ENCODE data around the gene KLF18. TPM values are rescaled to one million over a fixed set of nuclear protein-coding genes. Genes with fewer than 3 reads are reported as not detected.

The KLF18 gene
- total and polyA plus RNA-seq, 2 donors (not counting 1 experiment from before 2014, with no cell fraction given), result not detected

GRCh38 chr1:44108241-44108640 lies 33.2 kb downstream of the KLF18 start:
- no peak overlapping the region for H3K27ac ChIP-seq (ENCODE audit: low read length in 2 of 2)
- no peak overlapping the region for H3K9ac ChIP-seq (ENCODE audit: low read length)
- ATAC-seq (ENCODE audit: low read depth), result no peak
- no peaks in the 10 kb centered on the region for H4K20me1 ChIP-seq (ENCODE audit: control insufficient read depth, insufficient read depth, low read length, poor library complexity, severe bottlenecking)
- Mint-ChIP-seq H3K9me3 (ENCODE audit: insufficient read depth) (no peaks in the 10 kb centered on the region), H3K4me3 (no peak overlapping the region), H3K27me3 (peaks cover 23% of the 10 kb centered on the region), H3K4me1 (no peaks in the 10 kb centered on the region), H3K27ac (no peak overlapping the region)
- WGBS (ENCODE audit: insufficient coverage), result 100% methylated on average over 1 of the region's 1 CpG
- ChIA-PET POLR2A (no interaction called here), CTCF (interaction anchor here (0.6 kb wide), 1 partner anchor 88 kb away, joined by 3 read pairs; no protein-coding TSS in a partner anchor)
- no peaks in the 10 kb centered on the region for H3K4me1 ChIP-seq (ENCODE audit: control insufficient read depth in 2 of 2, insufficient read depth in 2 of 2, low read length in 2 of 2)
- H3K4me3 ChIP-seq (ENCODE audit: control extremely low read depth in 1 of 5, extremely low read depth in 1 of 5, insufficient read depth in 1 of 5, low read depth in 2 of 5, low read length in 4 of 5), result no peak overlapping the region
- H3K4me2 ChIP-seq (replicated peaks; ENCODE audit: low read depth, low read length, poor library complexity, severe bottlenecking), result no peak overlapping the region
- no peaks in the 10 kb centered on the region for H3K36me3 ChIP-seq (replicated peaks in 1 of 2; ENCODE audit: control extremely low read depth in 1 of 2, control insufficient read depth in 1 of 2, extremely low read depth in 1 of 2, insufficient read depth in 2 of 2, low read length in 1 of 2)
- no peak overlapping the region for H2AFZ ChIP-seq (ENCODE audit: insufficient read depth, low read depth, low read length, poor library complexity, severe bottlenecking)
- H3K79me2 ChIP-seq (ENCODE audit: control insufficient read depth, insufficient read depth, low read length), result no peaks in the 10 kb centered on the region
- no peak for DNase-seq
- no peak for TF ChIP-seq CTCF (IDR thresholded peaks at IDR 0.05)
- H3K27me3 ChIP-seq (replicated peaks in 1 of 4; ENCODE audit: control extremely low read depth in 1 of 4, control insufficient read depth in 3 of 4, insufficient read depth in 4 of 4, low read length in 3 of 4), result peaks cover 0 to 4% (median 0%) of the 10 kb centered on the region in 4 experiments
- no peaks in the 10 kb centered on the region for H3K9me3 ChIP-seq (ENCODE audit: control extremely low read depth in 1 of 3, control insufficient read depth in 2 of 3, insufficient read depth in 1 of 3, low read length in 2 of 3)
- intact Hi-C loops (cut with micrococcal nuclease), result no loop called here

- TF ChIP-seq CTCF (IDR thresholded peaks at IDR 0.05) (no peak), EZH2 (IDR thresholded peaks at IDR 0.05; ENCODE audit: borderline replicate concordance, insufficient read depth, low read depth, low read length, poor library complexity, severe bottlenecking) (no peak)
- no peaks in the 10 kb centered on the region for H3K9me3 Mint-ChIP-seq (ENCODE audit: insufficient read depth)
- Histone ChIP-seq H3K9ac (ENCODE audit: low read length) (no peak overlapping the region), H3K4me2 (replicated peaks; ENCODE audit: low read depth, low read length, poor library complexity, severe bottlenecking) (no peak overlapping the region), H3K9me3 (ENCODE audit: control extremely low read depth in 1 of 3, control insufficient read depth in 2 of 3, insufficient read depth in 1 of 3, low read length in 2 of 3) (no peaks in the 10 kb centered on the region), H3K4me3 (ENCODE audit: control extremely low read depth in 1 of 5, extremely low read depth in 1 of 5, insufficient read depth in 1 of 5, low read depth in 2 of 5, low read length in 4 of 5) (no peak overlapping the region), H3K27ac (ENCODE audit: low read length in 2 of 2) (no peak overlapping the region), H3K4me1 (ENCODE audit: control insufficient read depth in 2 of 2, insufficient read depth in 2 of 2, low read length in 2 of 2) (no peaks in the 10 kb centered on the region), H4K20me1 (ENCODE audit: control insufficient read depth, insufficient read depth, low read length, poor library complexity, severe bottlenecking) (no peaks in the 10 kb centered on the region), H3K36me3 (replicated peaks in 1 of 2; ENCODE audit: control extremely low read depth in 1 of 2, control insufficient read depth in 1 of 2, extremely low read depth in 1 of 2, insufficient read depth in 2 of 2, low read length in 1 of 2) (no peaks in the 10 kb centered on the region), H3K27me3 (replicated peaks in 1 of 4; ENCODE audit: control extremely low read depth in 1 of 4, control insufficient read depth in 3 of 4, insufficient read depth in 4 of 4, low read length in 3 of 4) (peaks cover 0 to 4% (median 0%) of the 10 kb centered on the region in 4 experiments), H2AFZ (ENCODE audit: insufficient read depth, low read depth, low read length, poor library complexity, severe bottlenecking) (no peak overlapping the region), H3K79me2 (ENCODE audit: control insufficient read depth, insufficient read depth, low read length) (no peaks in the 10 kb centered on the region)
- CTCF ChIA-PET, result no interaction called here
- DNase-seq (no peak), ATAC-seq (ENCODE audit: low read depth) (no peak)
- H3K4me1 Mint-ChIP-seq, result no peaks in the 10 kb centered on the region
- WGBS (ENCODE audit: insufficient coverage), result 97% methylated on average over 2 of the region's 3 CpGs
- POLR2A ChIA-PET, result no interaction called here
- H3K27me3 Mint-ChIP-seq, result peaks cover 23% of the 10 kb centered on the region
- H3K4me3 Mint-ChIP-seq, result no peak overlapping the region
- intact Hi-C loops (cut with micrococcal nuclease), result no loop called here
- no peak overlapping the region for H3K27ac Mint-ChIP-seq
These were observed 35.6 kb downstream of the KLF18 start for GRCh38 chr1:44105810-44106209.
